ENCODE data around the gene POLR2J.
"Not testable (repeated sequence)": the region's sequence is repeated elsewhere in the genome, so short reads cannot be mapped to it uniquely, and the experiment has no call there.

DNA sequence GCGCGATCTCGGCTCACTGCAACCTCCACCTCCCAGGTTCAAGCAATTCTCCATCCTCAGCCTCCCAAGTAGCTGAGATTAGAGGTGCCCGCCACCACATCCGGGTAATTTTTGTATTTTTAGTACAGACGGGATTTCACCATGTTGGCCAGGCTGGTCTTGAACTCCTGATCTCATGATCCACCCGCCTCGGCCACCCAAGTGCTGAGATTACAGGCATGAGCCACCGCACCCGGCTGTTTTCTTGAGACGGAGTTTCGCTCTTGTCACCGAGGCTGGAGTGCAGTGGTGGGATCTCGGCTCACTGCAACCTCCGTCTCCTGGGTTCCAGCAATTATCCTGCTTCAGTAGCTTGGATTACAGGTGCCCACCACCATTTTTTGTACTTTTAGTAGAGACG is 19.6 kb upstream of the POLR2J start:
- TF ChIP-seq CTCF (IDR thresholded peaks at IDR 0.05; ENCODE audit: low read depth, low read length); EZH2phosphoT487 (IDR thresholded peaks at IDR 0.05; ENCODE audit: low read depth): not testable (repeated sequence)
